ENCODE data around the gene TTBK2.

TTBK2 gene

GRCh38 chr15:42760759-42761158 is 159.8 kb downstream of the TTBK2 start:
- no peak for DNase-seq (ENCODE audit: low read depth)

DNA sequence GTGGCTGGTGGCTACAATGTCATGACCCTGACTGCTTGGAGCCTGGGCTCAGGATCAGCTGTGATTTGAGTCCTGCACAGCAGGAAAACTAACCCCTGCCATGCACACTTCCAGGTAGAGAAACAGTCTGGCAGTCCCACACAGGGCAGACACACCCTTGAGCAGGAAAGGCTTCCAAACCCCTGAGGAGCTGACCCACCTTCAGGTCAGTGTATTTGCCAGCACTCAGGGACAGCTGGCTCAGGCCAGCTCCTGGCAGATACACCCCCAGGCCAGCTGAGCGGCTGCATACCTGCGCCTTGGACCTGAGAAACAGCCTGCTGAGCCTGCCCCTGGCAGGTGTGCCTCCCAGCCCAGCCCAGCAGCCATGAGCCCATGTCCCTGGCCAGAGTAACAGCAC is 161.5 kb downstream of the TTBK2 start:
- DNase-seq (ENCODE audit: low read depth), result no peak

DNA sequence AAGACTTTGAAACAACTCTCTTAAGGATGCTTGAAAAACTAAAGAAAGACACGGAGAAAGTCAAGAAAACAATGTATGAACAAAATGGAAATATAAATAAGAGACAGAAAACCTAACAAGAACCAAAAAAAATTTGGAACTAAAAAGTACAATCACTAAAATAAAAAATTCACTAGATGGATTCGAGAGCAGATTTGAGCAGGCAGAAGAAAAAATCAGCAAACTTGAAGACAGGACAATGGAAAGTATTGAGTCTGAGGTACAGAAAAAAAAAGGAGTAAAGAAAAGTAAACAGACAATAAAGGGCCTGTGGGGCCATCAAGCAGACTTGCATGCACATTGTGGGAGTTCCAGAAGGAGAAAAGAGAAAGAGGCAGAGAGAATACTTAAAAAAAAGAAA is 170.3 kb downstream of the TTBK2 start:
- no peak for DNase-seq (ENCODE audit: low read depth)

GRCh38 chr15:42749266-42749665 is 171.3 kb downstream of the TTBK2 start:
- DNase-seq (ENCODE audit: low read depth), result no peak

GRCh38 chr15:42744195-42744594 is 176.4 kb downstream of the TTBK2 start:
- no peak for DNase-seq (ENCODE audit: low read depth)

DNA sequence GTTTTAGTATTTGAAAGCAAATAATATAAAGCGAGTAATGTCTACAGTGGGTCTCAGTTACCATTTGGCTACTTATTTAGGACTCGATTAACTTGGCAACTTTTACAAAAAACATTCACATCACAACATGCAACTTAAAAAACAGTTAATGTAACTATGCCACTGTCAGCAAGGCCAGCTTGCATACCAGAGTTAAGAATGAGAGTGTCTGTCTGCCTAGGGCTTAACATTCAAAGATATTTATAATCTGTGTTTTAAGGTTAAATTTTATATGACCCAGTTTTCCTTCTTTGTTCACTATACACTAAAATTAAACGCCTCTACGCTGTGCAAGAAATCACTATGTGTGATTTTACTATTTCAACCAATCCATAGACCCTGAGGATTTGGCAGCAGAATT is 178.4 kb downstream of the TTBK2 start:
- DNase-seq (ENCODE audit: low read depth), result no peak

- no peak for DNase-seq (ENCODE audit: low read depth)
These were observed 178.9 kb downstream of the TTBK2 start for GRCh38 chr15:42741710-42742109.

DNA sequence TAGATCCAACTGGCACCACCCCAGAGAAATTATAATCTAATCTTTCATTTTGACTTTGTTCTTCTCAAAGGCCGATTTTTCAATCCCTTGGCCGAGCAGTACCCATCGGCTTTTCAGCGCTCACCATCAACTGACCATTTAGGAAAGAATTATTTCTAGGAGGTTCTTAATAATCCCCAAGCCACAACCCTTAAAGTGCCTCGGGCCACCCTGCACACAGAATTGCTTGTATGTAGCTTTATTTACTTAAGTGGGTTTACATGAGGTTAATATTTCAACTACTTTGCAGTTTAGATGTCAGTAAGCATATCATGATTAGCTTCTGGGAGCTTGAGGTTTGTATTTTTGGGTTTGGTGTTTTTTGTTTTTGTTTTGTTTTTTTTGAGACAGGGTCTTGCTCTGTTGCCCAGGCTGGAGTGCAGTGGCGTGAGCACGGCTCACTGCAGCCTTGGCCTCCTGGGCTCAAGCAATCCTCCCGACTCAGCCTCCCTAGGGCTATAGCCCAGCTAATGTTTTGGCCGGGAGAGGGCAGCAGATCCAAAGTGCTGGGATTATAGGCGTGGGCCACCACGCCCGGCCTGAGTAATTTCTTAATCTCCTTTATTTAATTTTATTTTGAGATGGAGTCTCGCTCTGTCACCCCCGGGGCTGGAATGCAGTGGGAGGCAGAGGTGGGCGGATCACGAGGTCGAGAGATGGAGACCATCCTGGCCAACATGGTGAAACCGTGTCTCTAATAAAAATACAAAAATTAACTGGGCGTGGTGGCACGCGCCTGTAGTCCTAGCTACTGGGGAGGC is 182.8 kb downstream of the TTBK2 start:
- DNase-seq (ENCODE audit: low read depth), result no peak

GRCh38 chr15:42736793-42737528 is 183.6 kb downstream of the TTBK2 start, which contains the start of gene CDAN1:
Gene CDAN1 (minus strand): TSS chr15:42737128. CDS start chr15:42737102, 26 bp downstream.
- DNase-seq (ENCODE audit: low read depth), result peak; percentile 93

GRCh38 chr15:42736178-42736792 is 184.3 kb downstream of the TTBK2 start:
- no peak for DNase-seq (ENCODE audit: low read depth)

DNA sequence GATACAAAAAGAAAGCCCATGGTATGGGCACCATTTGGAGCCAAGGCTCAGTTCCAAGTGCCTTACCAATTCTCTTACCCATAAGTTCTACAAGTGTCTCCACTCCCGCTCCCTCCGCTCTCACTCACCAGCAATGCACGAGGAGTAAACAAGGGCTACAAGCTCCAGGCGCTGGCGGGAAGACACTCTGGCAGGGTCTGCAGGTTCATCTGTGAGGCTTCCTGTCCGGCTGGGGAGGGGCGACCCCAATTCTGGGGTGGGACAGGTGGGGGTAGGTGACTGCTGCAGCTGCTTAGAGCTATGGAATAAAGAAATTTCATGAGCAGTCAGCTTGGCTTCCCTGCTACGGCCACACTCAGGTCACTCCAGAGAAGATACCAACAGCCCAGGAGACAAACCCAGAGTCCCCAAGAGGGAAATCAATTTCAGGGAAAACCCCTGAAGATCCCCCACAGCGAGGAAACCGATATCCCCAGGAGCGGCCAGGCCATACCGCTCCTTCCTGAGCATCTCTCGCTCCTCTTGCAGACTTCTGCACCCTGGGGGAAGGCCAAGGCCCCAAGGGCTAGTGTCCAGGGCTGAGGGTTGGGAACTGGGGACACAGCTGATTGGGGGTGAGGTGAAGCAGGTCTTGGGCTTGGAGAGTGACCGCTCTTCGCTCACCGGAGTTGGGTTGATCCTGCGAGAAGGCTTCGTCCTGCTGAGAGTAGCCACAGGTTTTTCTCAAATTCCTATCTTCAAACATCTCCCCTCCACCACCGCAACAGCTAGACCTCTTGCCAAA is 185.0 kb downstream of the TTBK2 start:
- DNase-seq (ENCODE audit: low read depth), result no peak

- DNase-seq (ENCODE audit: low read depth), result no peak
These were observed 186.4 kb downstream of the TTBK2 start for GRCh38 chr15:42734076-42734672.

DNA sequence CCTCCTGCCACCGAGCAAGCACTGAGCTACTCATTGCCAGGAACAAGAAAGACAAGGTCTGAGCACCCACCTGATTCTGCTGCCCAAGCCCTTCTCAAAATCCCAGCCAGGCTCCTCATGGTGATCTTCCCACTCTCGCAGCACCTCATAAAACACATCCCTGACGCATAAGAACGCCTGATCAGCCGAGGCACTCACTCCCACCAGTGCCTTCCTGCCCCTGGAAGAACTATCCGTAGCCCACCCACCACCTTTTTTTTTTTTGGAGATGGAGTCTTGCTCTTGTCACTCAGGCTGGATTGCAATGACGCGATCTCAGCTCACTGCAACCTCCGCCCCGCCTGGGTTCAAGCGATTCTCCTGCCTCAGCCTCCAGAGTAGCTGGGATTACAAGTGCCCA is 187.6 kb downstream of the TTBK2 start:
- DNase-seq (ENCODE audit: low read depth), result no peak

GRCh38 chr15:42732095-42732827 is 188.3 kb downstream of the TTBK2 start:
- DNase-seq (ENCODE audit: low read depth), result no peak

DNA sequence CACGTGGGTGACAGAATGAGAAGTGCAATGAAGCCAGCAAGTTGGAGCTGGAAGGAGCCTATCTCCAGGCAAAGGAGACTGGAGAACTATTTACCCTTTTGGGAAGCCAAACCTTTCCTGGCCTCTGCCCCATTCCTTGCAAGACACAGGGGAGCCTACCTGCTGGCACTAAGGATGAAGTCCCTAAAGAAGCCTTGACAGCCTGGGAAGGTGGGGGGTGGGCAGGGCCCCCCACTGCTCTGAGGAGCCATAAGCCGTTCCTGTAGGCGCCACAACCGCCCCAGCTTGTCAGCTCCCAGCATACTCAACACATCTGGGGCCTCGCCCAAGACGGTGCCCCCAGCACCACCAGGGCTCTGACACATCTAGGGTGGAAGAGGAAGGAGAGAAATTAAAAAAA is 189.1 kb downstream of the TTBK2 start:
- no peak for DNase-seq (ENCODE audit: low read depth)

- DNase-seq (ENCODE audit: low read depth), result no peak
These were observed 190.0 kb downstream of the TTBK2 start for GRCh38 chr15:42730536-42730935.

GRCh38 chr15:42730135-42730534 is 190.4 kb downstream of the TTBK2 start:
- DNase-seq (ENCODE audit: low read depth), result no peak

DNA sequence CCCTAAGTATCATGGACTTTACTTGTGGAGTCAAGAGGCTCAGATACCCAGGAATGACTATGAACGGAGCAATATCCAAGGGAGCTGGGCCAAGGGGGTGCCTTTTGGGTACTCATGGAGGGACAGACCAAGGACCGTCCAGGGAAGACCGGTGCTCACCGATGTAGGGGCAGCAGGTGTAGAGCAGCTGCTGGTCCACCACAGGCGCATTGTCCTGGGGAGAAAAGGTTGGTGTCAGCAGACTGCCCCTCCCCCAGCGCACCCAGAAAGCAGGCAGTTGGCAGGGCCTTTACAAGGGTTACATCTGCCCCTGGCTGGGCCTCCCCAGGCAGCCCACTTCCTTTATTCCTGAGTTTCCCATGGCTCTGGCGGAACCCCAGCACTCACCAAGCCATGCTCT is 191.2 kb downstream of the TTBK2 start:
- no peak for DNase-seq (ENCODE audit: low read depth)

DNA sequence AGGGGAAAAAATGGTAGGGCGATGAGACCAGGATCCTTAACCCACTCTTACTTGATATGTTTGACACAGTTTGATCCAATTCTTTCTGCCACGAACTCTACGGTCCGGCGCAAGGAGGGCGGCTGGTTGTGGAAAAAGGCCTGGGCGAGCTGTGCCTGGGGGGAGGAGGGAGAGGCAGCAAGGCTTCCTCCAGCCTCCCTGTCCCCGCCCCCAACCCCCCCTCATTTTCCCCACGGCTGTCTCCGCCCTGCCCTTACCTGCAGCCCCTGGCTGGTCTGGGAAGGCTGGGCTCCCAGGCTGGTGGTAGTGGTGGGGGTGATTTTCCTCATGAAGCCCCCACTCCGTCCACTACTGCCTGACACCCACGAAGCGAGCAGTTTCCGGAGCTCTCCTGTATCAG is 191.6 kb downstream of the TTBK2 start:
- DNase-seq (ENCODE audit: low read depth), result no peak

GRCh38 chr15:42728560-42728959 is 192.0 kb downstream of the TTBK2 start:
- no peak for DNase-seq (ENCODE audit: low read depth)

- DNase-seq (ENCODE audit: low read depth), result no peak
These were observed 192.7 kb downstream of the TTBK2 start for GRCh38 chr15:42727750-42728381.

Measured in activated T-helper 1 cell treated with Interleukin-2 at 50 U/mL for 16 hours (primary cell).